GF-D8 (cell line): Measurements from ENCODE around the gene N4BP2L2.

Source experiments
- DNase-seq: peaks from one replicate; lab custom pipeline; 2025; lab: John Stamatoyannopoulos, UW

N4BP2L2 gene

GRCh38 chr13:32530841-32531253 is 7.7 kb downstream of the N4BP2L2 start:
- DNase-seq = no peak

GRCh38 chr13:32528358-32528757 is 10.2 kb downstream of the N4BP2L2 start:
- no peak for DNase-seq

- DNase-seq = no peak
These were observed 11.4 kb downstream of the N4BP2L2 start for GRCh38 chr13:32527151-32527550.

- no peak for DNase-seq
These were observed 12.8 kb downstream of the N4BP2L2 start for GRCh38 chr13:32525766-32526165.

GRCh38 chr13:32515246-32515645 is 23.3 kb downstream of the N4BP2L2 start:
- DNase-seq = no peak

GRCh38 chr13:32511482-32511881 is 27.1 kb downstream of the N4BP2L2 start:
- no peak for DNase-seq

GRCh38 chr13:32504876-32505275 is 33.7 kb downstream of the N4BP2L2 start:
- no peak for DNase-seq

- no peak for DNase-seq
These were observed 34.3 kb downstream of the N4BP2L2 start for GRCh38 chr13:32504263-32504662.

- no peak for DNase-seq
These were observed 34.9 kb downstream of the N4BP2L2 start for GRCh38 chr13:32503727-32504126.

- no peak for DNase-seq
These were observed 37.5 kb downstream of the N4BP2L2 start for GRCh38 chr13:32501064-32501463.

GRCh38 chr13:32499538-32500210 is 38.9 kb downstream of the N4BP2L2 start:
- no peak for DNase-seq

GRCh38 chr13:32497589-32497988 is 41.0 kb downstream of the N4BP2L2 start:
- DNase-seq = no peak

GRCh38 chr13:32496599-32497160 is 41.9 kb downstream of the N4BP2L2 start:
- peak; percentile 18 for DNase-seq

GRCh38 chr13:32495841-32496240 is 42.8 kb downstream of the N4BP2L2 start:
- no peak for DNase-seq

- DNase-seq = no peak
These were observed 43.2 kb downstream of the N4BP2L2 start for GRCh38 chr13:32495429-32495828.

GRCh38 chr13:32491028-32491427 is 47.6 kb downstream of the N4BP2L2 start:
- no peak for DNase-seq

- DNase-seq = no peak
These were observed 61.7 kb downstream of the N4BP2L2 start for GRCh38 chr13:32476892-32477291.

- DNase-seq = no peak
These were observed 62.4 kb downstream of the N4BP2L2 start for GRCh38 chr13:32476021-32476731.

GRCh38 chr13:32474999-32475792 is 63.4 kb downstream of the N4BP2L2 start:
- no peak for DNase-seq

- no peak for DNase-seq
These were observed 64.9 kb downstream of the N4BP2L2 start for GRCh38 chr13:32473650-32474049.

GRCh38 chr13:32472194-32472621 is 66.4 kb downstream of the N4BP2L2 start:
- DNase-seq = no peak

GRCh38 chr13:32471187-32471922 is 67.2 kb downstream of the N4BP2L2 start:
- no peak for DNase-seq
